Measurements from ENCODE around the gene HPSE2. TPM values are rescaled to one million over a fixed set of nuclear protein-coding genes. Genes with fewer than 3 reads are reported as not detected.

HPSE2 gene
- polyA plus RNA-seq, 3 donors: 0.65 to 1.4 (median 0.92) TPM

- DNase-seq (ENCODE audit: extremely low read depth in 1 of 11, low read depth in 9 of 11, low spot score in 4 of 11): no peak
Measured at GRCh38 chr10:98419469-98420261, 816.0 kb downstream of the HPSE2 start.

- no peak for DNase-seq (ENCODE audit: extremely low read depth in 1 of 11, low read depth in 9 of 11, low spot score in 4 of 11)
Measured at GRCh38 chr10:98418665-98419468, 816.8 kb downstream of the HPSE2 start.

DNA sequence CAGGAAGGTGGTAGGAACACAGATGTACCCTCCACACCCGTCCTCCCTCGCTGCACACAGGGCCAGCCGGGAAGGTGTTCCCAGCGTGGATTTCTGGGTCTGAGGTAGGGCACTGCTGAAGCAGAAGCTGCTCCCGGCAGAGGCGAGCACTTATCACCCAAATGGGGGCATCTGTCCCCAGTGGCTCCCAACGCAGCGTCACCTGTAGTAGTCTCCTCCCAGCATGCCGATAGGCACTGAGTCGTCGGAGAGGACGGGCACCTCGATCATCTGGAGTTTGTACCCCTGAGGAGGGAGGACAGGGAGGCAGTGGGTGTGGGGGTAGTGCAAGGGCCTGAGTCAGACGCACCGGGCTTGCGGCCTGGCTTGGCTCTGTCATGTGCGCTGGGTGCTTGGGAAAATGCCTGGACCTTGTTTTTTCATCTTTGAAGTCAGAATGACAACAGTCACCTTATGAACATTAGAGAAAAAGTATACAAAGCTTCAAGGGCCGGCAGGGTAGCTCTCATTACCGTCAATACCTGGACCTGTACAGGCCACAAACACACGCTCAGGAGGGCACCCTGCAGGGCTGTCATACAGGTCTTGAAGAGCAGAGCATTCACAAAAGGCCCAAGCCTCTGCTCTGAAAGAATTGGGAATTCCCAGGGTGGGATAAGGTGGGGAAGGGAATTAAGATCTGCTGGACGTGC is 817.5 kb downstream of the HPSE2 start:
- DNase-seq (ENCODE audit: extremely low read depth in 1 of 11, low read depth in 9 of 11, low spot score in 4 of 11): no peak

DNA sequence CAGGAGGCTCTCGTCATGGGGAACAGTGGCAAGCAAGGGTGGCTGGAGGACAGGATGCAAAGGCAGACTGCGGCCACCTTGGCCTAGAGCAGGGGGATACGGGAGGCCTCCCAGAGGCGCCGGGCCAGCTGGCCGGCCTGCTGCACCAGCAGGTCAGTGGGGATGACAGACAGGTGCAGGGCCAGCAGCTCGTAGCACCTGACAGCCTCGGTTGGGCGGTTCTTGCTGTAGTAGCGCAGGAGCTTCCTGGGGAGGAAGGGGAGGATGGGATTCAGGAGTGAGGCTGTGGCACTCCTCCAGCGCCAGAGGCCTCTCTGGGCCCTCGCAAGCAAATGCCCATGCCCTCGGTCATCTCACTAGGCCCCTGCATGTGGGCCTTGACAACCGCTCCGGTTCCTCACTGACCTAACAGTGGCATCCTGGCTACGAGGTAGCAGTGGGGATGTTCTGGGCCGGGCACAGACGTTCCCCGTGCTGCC is 818.1 kb downstream of the HPSE2 start:
- no peak for DNase-seq (ENCODE audit: extremely low read depth in 1 of 11, low read depth in 9 of 11, low spot score in 4 of 11)

- no peak for DNase-seq (ENCODE audit: extremely low read depth in 1 of 11, low read depth in 9 of 11, low spot score in 4 of 11)
Measured at GRCh38 chr10:98416606-98417388, 818.9 kb downstream of the HPSE2 start.

DNA sequence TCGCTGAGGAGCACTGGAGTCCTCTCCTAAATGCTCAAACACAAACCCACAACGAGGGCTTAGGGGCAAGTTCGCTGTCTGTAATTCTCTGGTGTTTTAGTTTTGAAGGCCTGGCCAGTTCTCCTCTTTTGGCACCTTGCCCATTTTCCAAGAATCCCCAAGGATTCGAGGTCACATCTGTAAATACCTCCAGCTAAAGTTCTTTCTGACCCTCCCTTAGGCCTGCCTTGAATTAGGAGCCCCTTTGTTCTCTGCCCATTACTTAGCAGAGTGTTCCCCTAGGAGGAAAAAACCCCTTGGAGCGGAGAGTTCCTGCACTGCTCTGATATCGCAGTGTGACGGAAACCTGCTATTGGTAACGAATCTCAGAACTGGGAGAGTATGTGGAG is 819.9 kb downstream of the HPSE2 start:
- DNase-seq (ENCODE audit: extremely low read depth in 1 of 11, low read depth in 9 of 11, low spot score in 4 of 11): no peak

DNA sequence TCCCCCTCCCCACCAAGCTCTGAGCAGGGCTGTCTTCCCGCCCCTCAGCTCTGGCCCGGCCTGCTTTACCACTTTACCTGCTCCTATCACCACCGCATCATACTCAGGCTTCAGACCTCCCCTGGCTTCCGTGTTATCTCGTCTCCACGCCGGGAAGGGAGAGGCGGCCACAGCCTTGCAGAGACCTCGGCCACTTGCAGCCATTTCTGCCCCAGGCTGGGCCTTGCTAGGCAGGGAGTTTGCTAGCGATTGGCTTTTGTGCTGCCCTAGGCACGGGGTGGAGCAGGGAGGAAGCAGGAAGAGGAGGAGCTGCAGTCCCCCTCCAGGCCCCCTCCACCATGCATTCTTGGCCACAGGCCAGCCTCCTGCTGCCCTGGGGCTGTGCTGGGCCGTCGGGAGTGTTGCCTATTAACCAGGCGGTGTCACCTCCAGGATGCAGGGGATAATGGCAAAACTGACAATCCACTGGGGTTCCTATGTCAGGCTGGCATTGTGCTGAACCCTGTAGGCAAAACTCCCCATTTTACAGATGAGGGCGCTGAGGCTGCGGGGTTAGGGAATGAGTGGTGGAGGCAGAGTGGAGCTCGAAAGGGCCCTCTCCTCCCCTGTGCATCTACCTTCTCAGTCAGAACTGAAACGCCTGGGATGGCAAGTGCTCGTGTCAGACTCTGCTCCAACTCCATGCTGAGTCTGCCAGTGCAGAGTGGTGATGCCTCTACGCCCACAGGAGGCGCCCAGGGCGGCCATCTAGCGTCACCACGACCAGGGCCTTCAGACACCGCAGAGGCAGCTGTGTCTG is 820.5 kb downstream of the HPSE2 start, which contains the start of gene PYROXD2:
Gene PYROXD2 (minus strand): TSS at position 251 of the 799 bp plus-strand sequence. CDS start 47 bp downstream, at position 204.
- peak; percentile 82 to 94 (median 87) for DNase-seq (ENCODE audit: extremely low read depth in 1 of 11, low read depth in 9 of 11, low spot score in 4 of 11)

DNA sequence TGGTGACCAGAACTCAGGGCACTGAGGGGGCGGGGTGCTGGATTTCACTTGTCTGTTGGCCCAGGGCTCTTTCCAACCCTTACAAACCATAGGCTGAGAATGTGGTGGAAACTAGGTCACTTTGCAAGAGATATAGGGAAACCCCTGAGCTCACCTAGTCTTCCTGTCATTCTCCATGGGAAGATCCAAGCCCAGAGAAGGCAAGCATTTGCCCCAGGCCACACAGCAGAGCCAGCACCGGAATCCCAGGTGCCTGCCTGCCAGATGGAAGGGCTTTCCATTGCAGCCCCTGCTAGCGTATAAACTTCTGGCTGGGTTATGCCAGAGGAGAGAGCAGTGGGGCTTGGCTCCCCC is 821.1 kb downstream of the HPSE2 start:
- no peak for DNase-seq (ENCODE audit: extremely low read depth in 1 of 11, low read depth in 9 of 11, low spot score in 4 of 11)

GRCh38 chr10:98411768-98412167 is 823.9 kb downstream of the HPSE2 start:
- DNase-seq (ENCODE audit: extremely low read depth in 1 of 11, low read depth in 9 of 11, low spot score in 4 of 11): no peak

GRCh38 chr10:98411166-98411565 is 824.5 kb downstream of the HPSE2 start:
- DNase-seq (ENCODE audit: extremely low read depth in 1 of 11, low read depth in 9 of 11, low spot score in 4 of 11): peak in 1 of 11 donors; percentile 33

DNA sequence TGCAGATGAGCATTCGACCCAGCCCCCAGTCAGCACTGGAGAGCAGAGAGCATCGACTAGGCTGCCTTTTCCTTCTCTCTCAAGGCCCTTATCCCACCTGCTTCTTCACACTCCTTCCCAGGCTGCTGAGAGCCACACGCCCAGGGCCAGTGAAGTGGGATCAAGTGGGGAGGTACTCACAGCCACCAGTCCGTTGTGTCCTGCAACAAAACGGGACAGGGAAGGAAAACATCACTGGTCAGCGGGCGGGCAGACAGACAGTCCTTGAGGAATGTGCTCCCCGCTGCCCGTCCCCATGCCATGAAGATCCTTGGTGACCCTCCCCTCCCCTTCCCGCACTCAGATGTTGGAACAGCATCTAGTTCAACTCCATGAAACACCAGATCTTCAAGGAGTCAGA is 824.9 kb downstream of the HPSE2 start:
- DNase-seq (ENCODE audit: extremely low read depth in 1 of 11, low read depth in 9 of 11, low spot score in 4 of 11): no peak

GRCh38 chr10:98410135-98410743 is 825.4 kb downstream of the HPSE2 start:
- no peak for DNase-seq (ENCODE audit: extremely low read depth in 1 of 11, low read depth in 9 of 11, low spot score in 4 of 11)

GRCh38 chr10:98408799-98409198 is 826.9 kb downstream of the HPSE2 start:
- no peak for DNase-seq (ENCODE audit: extremely low read depth in 1 of 11, low read depth in 9 of 11, low spot score in 4 of 11)

DNA sequence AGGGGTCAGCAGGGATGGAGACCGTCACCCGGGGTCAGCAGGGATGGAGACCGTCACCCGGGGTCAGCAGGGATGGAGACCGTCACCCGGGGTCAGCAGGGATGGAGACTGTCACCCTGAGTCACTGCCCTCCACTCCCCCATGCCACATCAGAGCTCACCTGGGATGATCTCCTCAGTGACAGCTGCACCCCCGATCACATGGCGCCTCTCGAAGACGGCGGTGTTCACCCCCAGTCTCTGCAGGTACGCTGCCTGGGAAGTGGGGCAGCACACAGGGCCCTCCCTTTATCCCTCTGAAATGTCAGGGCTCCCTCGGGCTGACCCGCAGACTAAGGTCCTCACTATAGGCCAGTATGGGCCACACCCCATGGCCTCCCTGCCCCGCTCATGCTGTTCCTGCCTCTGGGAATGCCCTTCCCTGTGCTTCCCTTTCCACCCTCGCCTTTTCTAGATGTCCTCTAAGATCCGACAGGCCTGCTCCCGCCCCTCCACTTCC is 827.9 kb downstream of the HPSE2 start:
- DNase-seq (ENCODE audit: extremely low read depth in 1 of 11, low read depth in 9 of 11, low spot score in 4 of 11): no peak
